Nucleus accumbens (tissue), 56 donors: ENCODE data around the gene PCED1A.
"Not testable (repeated sequence)": the region's sequence is repeated elsewhere in the genome, so short reads cannot be mapped to it uniquely, and the experiment has no call there.

Source experiments
- DNase-seq, 56 donors: peaks; one replicate each; lab custom pipeline; 2025; lab: John Stamatoyannopoulos, UW

Gene PCED1A

DNA sequence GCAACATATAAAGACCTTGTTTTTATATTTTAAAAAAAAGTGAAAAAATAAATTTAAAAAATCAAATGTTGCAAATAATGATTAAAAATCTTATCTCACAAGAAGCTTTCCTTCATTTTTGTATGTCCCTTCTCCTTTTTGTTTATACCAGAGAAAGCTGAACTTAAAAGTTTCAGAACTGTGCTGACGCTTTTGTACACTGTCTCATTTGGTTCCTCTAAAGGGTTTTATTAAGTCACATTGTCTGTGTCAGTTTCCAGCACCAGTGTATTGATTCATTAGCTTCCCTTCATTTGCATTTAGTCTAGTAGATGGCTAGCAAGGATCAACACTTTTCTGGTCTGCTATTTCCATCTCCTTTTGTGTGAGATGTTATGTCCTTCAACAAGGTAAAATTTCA lies 6.7 kb downstream of the PCED1A start:
- no peak for DNase-seq

DNA sequence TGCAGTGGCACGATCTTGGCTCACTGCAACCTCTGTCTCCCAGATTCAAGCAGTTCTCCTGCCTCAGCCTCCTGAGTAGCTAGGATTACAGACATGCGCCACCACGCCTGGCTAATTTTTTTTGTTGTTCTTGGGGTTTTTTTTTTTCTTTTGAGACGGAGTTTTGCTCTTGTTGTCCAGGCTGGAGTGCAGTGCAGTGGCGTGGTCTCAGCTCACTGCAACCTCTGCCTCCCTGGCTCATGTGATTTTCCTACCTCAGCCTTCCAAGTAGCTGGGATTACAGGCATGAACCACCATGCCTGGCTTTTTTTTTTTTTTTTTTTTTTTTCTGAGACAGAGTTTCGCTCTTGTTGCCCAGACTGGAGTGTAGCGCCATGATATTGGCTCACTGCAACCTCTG lies 9.2 kb downstream of the PCED1A start:
- not testable (repeated sequence) for DNase-seq

DNA sequence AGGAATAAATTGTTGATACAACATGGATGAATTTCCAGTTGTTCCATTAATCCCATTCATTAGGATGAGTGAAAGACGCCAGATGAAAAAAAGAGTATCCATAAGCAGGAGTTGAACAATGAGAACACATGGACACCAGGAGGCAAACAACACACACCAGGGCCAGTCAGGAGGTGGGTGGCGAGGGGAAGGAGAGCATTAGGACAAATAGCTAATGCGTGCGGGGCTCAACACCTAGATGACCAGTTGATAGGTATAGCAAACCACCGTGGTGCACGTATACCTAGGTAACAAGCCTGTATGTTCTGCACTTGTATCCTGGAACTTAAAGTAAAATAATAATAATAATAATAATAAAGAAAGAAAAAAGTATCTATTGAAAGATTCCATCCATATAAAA lies 11.1 kb downstream of the PCED1A start:
- no peak for DNase-seq

DNA sequence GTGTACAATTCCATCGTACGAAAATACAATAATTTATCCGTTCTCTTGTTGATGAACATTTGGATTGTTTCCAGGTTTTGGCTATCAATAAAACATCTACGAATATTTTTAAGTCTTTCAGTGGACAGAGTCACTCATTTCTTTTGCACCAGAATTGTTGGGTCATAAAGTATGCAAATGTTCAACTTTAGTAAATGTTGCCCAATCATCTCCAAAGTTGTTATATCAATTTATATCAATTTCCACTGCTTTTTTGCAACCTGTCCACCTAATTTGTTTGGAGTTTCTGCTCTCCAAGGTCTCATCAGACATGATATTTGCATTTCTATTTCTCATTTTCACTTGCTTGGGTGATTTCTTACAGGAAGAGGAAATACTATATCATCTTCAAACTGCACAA lies 13.8 kb downstream of the PCED1A start:
- no peak for DNase-seq

DNA sequence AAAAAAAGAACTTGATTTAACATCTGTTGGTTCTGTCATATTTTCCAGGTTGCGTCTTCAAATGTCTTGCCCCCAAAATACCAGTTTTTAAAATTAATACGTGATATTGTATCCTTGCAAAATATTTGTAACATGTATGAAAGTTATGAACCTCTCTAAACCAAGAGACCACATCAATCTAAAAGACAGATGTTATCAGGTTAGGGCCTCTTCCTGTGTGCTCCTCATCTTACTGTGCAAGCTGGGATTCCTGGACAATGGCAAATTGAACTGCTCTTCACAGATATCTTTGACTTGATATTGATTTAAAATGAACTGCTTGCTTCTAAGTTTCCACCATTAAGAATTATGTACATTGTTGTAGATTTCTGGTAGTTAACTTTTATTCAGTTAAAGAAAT lies 14.7 kb downstream of the PCED1A start:
- no peak for DNase-seq

DNA sequence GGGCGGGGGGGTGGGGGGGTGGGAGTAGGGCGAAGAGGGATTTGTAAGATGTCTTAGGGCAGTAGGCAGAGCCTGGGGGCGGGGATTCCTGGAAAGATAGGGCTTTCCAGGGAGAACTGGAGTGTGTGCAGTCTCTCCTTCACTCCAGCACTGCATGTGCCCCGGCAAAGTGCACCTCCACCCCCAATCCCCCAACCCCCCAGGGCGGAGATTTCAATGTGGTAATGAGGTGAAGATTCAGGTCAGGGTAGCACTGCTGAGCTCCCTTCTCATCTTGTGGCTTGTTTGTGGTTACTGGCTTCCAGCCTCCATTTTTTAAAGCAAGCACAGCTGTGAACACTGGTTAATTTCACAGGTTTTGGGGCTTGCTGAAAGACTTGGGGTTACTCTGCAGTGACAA lies 18.4 kb downstream of the PCED1A start:
- no peak for DNase-seq

DNA sequence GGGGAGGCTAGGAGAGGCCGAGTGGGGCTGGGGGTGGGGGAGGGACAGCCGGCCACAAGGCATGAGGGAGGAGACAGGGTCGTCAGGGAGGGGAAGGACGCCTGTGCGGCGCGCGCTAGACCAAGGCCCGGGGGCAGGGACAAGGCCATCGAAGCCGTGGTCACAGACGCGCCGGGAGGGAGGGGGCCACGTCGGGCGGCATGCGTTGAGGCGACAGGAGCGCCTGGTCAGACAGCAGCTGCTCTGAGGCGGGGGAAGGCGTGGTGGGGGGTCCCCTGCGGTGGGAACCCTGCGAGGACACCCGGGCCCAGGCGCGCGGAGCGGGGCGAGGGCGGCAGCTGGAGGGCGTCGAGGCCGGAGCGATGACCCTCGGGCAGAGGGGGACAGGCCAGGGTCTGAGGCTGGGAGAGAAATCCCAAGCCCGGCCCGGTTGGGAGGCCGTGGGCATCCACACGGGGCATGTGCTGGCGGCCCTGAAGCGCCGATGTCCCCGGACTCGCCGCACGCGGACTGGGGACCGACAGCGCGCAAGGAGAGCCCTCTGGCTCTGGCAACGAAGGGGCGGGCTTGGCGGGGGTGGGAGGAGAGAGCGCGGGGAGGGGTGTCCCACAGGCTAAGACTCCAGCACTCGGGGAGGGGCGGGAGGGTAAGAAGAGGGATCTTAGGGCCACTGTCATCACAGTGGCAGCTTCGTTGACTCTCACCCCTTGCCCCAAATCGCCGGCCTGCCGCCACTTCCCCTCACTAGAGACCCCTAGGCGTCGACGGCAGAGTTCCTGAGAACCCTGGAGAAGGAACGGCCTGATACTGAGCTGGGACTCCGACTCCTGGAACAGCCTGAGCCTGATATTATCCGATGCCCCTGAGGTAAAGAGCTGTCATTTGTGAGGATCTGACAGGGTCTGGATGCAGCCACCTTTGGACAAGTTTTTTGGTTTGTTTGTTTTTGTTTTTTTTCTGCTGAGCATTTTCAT lies 19.3 kb downstream of the PCED1A start:
- no peak for DNase-seq

DNA sequence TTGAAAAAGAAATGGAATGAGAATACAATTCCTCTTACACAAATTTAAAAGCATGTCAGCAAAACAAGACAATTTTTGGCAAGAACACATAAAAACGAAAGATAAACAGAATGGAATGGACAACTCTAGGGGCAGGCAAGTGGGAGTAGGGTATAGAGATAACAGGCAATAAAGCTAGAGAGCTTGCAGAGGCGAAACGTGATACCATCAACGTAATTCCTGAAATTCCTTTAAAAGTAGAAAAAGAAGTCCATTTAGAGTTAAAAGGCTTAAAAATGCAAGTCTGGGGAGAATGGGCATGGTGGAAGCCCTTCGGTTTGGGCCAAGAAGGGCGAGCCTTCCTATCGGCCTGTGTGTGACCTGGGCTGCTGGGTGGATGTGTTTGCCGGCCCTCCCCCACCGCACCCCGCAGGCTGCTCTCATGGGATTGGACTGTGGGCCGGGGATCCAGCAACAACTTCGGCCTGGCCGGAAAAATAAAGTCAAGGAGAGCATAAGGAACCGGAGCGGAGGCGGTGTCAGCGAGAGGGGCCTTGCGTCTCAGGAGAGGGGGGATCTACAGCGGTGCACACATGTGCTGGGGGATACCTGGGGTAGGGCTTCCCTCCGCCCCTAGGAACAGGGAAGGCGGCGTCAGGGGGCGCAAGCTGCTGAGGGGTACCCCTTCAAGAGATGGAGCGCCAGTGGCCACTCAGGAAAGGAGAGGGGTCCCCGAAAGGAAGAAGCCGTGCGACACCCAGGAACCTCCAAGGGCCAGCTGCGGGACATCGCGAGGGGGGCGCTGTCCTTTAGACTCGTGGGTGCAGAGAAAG lies 20.2 kb downstream of the PCED1A start:
- no peak for DNase-seq

DNA sequence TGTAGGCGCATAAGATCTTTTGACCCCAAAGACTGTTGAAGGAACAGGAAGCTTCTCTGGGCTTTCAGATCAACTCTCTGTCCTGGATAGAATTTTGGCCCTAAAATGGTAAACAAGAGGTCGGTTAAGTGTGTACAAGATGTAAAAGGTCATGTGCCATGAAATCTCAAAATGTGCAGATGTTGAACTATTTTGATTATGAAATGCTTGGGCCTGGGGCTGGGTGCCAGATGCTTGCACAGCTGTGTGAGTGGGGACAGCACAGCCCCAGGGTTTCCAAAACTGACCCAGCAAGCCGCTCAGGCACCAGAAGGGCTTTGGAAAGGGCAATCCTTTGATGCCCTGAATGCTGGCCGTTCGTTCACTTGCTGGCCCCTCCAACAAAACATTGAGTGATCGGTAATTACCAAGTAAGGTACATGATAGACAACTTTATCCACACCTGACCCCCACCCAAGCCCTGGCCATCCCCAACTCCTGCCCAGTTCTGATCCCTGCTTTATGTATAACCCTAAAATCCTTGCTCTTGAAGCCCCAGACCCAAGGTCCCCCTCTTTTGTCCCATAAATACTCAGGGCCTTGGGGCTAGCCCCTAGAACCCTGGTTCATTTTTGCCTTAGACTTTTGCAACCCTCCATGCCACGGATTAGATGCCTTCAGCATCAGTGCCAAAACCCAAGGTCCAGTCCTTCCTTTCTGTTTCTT lies 22.4 kb downstream of the PCED1A start:
- no peak for DNase-seq

DNA sequence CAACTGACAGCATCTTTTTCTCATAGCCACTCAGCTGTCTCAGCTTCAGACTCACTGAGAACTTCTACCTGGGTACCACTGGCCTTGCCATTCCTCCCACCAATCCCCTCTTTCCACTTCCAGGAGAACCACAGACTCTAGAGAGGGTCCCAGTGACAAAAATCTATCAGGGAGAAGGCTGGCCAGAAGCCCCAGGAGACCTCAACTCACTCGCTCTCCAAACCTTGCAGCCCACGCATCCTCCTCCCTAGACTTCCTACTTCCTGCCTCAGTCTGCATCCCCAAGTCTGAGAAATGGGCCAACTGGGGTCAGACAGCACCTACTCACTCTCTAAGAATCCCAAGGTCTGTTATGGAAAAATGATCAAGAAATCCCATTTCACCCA lies 23.1 kb downstream of the PCED1A start:
- DNase-seq: no peak

DNA sequence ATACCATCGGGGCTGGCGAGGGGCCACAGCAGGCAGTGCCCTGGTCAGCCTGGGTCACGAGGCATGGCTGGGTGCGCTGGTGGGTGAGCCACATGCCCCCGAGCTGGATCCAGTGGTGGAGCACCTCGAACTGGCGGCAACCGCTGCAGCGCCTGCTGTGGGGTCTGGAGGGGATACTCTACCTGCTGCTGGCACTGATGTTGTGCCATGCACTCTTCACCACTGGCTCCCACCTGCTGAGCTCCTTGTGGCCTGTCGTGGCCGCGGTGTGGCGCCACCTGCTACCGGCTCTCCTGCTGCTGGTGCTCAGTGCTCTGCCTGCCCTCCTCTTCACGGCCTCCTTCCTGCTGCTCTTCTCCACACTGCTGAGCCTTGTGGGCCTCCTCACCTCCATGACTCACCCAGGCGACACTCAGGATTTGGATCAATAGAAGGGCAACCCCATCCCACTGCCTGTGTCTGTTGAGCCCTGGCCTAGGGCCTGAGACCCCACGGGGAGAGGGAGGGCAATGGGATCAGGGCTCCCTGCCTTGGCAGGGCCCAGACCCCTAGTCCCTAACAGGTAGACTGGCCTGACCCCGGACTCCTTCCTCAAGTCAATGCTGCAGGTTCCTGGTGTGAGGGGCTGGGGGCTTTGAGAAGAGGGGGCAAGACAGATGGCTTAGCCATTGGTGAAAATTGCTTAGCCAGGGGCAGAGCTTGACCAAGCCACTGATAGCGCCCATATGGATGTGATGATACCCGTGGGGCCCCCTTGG lies 23.7 kb downstream of the PCED1A start:
- DNase-seq: no peak

DNA sequence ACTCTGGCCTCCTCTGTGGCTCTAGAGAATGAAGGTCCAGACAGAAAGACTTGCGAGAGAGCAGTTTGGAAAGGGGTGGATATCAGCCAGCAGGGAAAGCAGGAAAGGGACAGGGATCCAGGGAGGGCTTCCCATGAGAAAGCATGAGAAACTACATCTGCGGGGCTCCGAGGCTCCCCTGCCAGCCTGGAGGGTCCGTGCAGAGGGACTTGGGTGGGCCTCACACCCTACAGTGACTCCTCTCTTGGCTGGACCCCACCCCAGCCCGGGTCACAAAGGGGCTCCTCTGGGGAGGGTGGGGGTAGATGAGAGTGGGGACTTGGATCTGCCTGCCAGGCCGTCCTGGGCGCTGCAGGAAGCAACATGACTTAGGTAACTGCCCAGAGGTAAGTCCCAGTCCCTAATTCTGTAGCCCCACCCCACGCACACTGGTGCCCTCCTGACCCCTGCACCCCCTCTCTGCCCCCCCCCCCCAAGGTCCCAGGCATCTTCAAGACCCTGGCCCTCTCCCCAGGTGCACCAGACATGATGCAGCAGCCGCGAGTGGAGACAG lies 24.3 kb downstream of the PCED1A start, which contains the start of gene TMEM239:
Gene TMEM239 (plus strand): TSS at position 335 of the 553 bp plus-strand sequence. CDS start 191 bp downstream, at position 526.
- DNase-seq: no peak

DNA sequence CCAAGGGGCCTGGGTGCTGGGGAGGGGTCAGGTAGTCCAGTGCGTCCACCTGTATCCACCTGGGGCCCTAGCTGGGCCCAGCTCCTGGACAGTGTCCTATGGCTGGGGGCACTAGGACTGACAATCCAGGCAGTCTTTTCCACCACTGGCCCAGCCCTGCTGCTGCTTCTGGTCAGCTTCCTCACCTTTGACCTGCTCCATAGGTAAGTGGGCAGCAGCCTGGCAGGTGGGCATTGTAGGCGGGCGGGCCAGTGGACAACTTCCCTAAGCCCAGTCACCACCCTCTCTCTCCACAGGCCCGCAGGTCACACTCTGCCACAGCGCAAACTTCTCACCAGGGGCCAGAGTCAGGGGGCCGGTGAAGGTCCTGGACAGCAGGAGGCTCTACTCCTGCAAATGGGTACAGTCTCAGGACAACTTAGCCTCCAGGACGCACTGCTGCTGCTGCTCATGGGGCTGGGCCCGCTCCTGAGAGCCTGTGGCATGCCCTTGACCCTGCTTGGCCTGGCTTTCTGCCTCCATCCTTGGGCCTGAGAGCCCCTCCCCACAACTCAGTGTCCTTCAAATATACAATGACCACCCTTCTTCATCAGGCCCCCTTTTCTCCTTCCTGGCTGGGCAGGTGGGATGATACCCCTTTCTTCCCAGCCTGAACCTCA lies 25.1 kb downstream of the PCED1A start:
- no peak for DNase-seq

DNA sequence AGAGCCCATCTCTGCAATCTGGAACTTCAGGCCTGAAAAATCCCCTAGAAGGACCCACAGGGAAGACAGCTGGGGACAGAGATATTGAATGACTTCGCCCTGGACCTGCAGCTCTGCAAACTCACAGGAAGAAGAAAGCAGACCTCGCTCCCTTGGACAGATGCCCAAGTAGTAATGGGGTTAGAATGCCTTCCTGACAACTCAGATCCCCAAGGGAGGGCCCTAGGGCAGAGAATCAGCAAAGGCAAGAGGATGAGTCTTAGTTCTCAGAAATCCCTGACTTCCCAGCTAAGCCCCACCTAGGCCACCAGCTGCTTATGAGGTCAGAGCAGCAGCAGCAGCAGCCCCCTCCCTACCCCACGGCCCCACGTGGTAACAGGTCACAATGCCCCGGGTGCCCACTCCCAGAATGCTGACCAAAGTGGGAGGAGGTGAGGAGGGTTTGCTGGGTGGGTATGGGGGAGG lies 25.8 kb downstream of the PCED1A start, which contains the start of gene C20orf141:
Gene C20orf141 (plus strand): TSS at position 401 of the 465 bp plus-strand sequence. CDS start 198 bp downstream, outside the sequence.
- no peak for DNase-seq

DNA sequence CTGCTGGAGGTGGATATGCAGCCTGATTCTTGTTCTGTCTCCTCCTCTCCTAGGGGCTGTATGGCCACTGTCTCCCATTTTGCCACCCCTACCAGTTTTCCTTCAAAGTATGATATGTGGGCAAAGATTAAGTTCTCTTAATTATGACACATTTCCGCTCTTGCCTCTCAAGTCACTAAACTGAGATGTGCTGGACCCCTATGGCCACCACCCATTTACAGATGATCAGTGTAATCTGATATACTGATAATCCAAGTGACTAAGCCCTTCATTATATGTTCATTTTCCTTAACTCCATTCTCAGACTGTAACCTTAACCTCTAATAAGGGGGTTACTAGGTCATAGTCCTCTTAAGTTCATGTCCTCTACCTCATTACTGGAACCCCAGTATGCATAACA lies 26.4 kb downstream of the PCED1A start:
- no peak for DNase-seq

DNA sequence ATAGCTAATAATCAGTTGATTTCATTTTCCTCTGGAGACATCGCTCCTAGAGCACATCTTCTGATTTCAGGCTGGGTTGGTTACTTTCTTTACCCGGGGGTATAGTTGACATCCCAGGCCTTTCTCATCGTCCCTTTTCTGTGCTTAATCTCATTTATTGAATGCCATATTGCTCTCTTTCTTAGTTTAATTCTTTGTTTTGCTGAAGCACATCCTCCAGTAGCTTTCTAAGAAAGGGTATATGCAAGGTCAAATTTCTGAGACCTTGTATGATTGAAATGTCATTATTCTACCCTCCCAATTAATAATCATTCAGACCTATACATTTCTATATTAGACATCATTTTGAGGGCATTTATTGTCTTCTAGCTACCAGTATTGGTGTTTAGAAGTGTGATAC lies 28.3 kb downstream of the PCED1A start:
- DNase-seq: no peak

DNA sequence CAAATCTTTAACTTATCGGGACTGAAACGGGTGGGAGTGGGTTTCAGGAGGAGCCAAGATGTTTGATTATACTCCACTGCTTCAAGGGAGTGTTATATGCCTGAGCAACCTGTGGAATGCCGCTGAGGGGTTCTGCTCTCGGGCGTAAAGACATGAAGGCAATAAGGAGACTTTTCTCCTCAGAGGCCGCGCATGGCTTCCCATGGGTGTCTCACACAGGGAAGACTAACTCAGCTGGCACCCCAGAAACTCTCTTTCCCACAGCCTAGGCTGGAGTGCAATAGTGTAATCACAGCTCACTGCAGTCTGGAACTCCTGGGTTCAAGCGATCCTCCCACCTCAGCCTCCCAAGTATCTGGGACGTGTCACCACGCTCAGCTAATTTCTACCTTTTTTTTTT lies 30.8 kb downstream of the PCED1A start:
- DNase-seq: no peak

DNA sequence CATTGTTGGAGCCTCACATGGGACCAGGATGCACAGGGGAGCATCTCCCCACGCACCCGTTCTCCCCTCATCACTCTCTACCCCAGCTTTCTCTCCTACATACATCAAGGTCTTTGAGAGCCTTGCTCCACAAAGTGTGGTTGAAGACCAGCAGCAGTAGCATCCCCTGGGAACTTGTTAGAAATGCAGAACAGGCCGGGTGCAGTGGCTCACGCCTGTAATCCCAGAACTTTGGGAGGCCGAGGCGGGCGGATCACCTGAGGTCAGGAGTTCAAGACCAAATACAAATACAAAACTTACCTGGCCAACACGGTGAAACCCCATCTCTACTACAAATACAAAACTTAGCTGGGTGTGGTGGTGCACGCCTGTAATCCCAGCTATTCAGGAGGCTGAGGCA lies 32.5 kb downstream of the PCED1A start:
- DNase-seq: not testable (repeated sequence)

DNA sequence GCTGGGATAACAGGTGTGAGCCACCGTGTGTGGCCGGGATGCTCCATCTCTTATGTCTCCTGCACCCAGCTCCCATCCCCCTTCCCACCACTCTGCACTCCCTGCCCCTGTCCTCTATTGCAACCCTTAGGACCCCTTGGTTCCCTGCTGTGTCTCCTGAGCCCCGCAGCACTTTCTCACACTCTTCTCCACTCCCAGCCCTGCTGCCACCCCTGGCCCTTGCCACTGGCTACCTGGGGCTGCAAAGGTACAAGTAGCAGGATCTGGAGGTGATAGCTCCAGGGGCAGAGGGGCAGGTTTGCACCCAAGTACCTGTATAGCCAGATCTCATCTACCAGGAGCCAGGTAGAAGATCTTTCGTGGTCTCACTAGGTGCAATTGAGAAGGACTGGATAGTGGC lies 33.4 kb downstream of the PCED1A start:
- DNase-seq: no peak
